Measurements from ENCODE around the gene SCN7A.

DNA sequence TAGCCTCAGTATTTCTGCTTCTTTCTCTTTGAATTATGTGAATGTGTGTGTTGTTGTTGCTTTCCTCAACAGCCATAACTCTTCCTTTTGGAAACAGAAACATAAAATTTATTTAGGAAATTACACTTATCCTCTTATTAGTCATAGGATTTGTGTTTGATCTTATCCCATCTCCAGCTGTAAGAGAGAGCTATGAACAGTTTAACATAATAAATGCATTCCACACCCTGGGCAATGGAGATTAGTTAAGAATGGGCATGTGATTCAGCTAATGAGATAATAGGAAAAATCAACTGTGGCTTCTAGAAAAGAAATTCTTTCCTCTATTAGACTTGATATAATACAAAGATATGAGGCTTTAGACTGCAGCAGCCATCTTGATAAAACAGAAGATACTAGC lies 55.0 kb downstream of the SCN7A start:
- no peak for TF ChIP-seq CTCF (IDR thresholded peaks at IDR 0.05)
- TF ChIP-seq POLR2A (IDR thresholded peaks at IDR 0.05), result no peak

Data from esophagus squamous epithelium (tissue), 4 donors.